AG04450 (cell line): ENCODE results near the gene SMCHD1. TPM values are rescaled to one million over a fixed set of nuclear protein-coding genes. Genes with fewer than 3 reads are reported as not detected.
"Not testable (repeated sequence)": the region's sequence is repeated elsewhere in the genome, so short reads cannot be mapped to it uniquely, and the experiment has no call there.

Experiments used
- CTCF ChIA-PET: fragments of 300-600, 350-600 bp; formaldehyde crosslinking; extraction: SDS; loops from one replicate; lab custom pipeline; 2022; ENCODE audit warnings: antibody characterized with exemption, inconsistent platforms; lab: Charles Lee
- POLR2A ChIA-PET: fragments of 350-600 bp; formaldehyde crosslinking; extraction: SDS; loops from one replicate; lab custom pipeline; 2021; ENCODE audit warnings: antibody characterized with exemption, inconsistent platforms; lab: Yijun Ruan, JAX
- DNase-seq: peaks from one replicate; pipeline ENCODE4 v3.0.0-alpha.2; 2011; ENCODE audit warnings: low read depth, low spot score
- H3K27ac ChIP-seq: one replicate; pipeline ENCODE4 v1.5.1; 2012; ENCODE audit warnings: low read depth, low read length, control low read depth
- H3K27me3 ChIP-seq: one replicate; pipeline ENCODE4 v1.6.0; 2012; ENCODE audit warnings: low read length; ENCODE audit not compliant: control insufficient read depth, insufficient read depth
- H3K4me3 ChIP-seq: 2 replicates; pipeline ENCODE4 v1.5.1; 2011; ENCODE audit warnings: mild to moderate bottlenecking, low read depth, low read length, control low read depth
- H3K9me3 ChIP-seq: 2 replicates; pipeline ENCODE4 v1.5.1; 2012; ENCODE audit warnings: low read length; ENCODE audit not compliant: control insufficient read depth, insufficient read depth
- polyA plus RNA-seq: library from polyadenylated mRNA; depleted of rRNA; stranded (reverse); fragments of >200 nt; gene quantifications from 2 replicates; pipeline ENCODE4 v1.2.3, GENCODE V29; 2011
- TF ChIP-seq, protein P1 (sequence below): IDR thresholded peaks from 2 replicates; pipeline ENCODE4 v1.5.1; 2011; ENCODE audit warnings: low read depth, low read length, control low read depth, inconsistent platforms

The SMCHD1 gene
- polyA plus RNA-seq, 1 experiment = 37.2 TPM

GRCh38 chr18:2825613-2826175, 170.2 kb downstream of the SMCHD1 start:
- Histone ChIP-seq H3K27ac (no peak overlapping the region), H3K27me3 (peaks cover under 1% of the 10 kb centered on the region), H3K4me3 (no peak overlapping the region), H3K9me3 (no peaks in the 10 kb centered on the region)
- ChIA-PET CTCF (no interaction called here), POLR2A (no interaction called here)
- no peak for DNase-seq
- TF ChIP-seq, protein P1, sequence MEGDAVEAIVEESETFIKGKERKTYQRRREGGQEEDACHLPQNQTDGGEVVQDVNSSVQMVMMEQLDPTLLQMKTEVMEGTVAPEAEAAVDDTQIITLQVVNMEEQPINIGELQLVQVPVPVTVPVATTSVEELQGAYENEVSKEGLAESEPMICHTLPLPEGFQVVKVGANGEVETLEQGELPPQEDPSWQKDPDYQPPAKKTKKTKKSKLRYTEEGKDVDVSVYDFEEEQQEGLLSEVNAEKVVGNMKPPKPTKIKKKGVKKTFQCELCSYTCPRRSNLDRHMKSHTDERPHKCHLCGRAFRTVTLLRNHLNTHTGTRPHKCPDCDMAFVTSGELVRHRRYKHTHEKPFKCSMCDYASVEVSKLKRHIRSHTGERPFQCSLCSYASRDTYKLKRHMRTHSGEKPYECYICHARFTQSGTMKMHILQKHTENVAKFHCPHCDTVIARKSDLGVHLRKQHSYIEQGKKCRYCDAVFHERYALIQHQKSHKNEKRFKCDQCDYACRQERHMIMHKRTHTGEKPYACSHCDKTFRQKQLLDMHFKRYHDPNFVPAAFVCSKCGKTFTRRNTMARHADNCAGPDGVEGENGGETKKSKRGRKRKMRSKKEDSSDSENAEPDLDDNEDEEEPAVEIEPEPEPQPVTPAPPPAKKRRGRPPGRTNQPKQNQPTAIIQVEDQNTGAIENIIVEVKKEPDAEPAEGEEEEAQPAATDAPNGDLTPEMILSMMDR = no peak

DNA sequence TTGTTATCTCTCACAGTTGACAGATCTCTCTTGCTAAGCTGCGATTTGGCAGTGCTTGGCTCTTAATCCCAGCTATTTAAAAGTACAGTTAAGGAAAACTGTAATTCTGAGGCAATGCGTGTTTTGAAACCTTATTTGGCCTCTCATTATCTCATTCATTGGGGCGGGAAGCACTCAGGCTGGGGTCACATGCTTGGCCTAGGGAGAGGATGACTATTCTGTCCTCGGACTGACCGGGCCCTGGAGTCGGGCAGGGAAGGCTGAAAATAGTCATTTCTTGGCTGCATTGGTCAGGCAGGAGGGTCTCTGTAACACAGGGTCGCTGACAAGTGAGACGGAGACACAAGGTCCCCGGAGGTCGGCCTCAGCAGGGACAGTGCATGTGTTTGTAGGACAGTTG, 171.1 kb downstream of the SMCHD1 start:
- ChIA-PET CTCF (no interaction called here), POLR2A (no interaction called here)
- TF ChIP-seq, protein P1 = no peak

GRCh38 chr18:2827061-2827460, 171.5 kb downstream of the SMCHD1 start:
- H3K27me3 ChIP-seq = peaks cover 3% of the 10 kb centered on the region
- H3K9me3 ChIP-seq = no peaks in the 10 kb centered on the region
- DNase-seq = no peak
- TF ChIP-seq, protein P1 = no peak
- ChIA-PET POLR2A (no interaction called here), CTCF (no interaction called here)
- no peak overlapping the region for H3K4me3 ChIP-seq
- H3K27ac ChIP-seq = no peak overlapping the region

More for the DNA sequence above, 171.1 kb downstream of the SMCHD1 start:
- H3K27me3 ChIP-seq = peaks cover 3% of the 10 kb centered on the region
- H3K9me3 ChIP-seq = no peaks in the 10 kb centered on the region
- no peak for DNase-seq
- H3K27ac ChIP-seq = no peak overlapping the region
- no peak overlapping the region for H3K4me3 ChIP-seq

- POLR2A ChIA-PET, H3K9me3 ChIP-seq, DNase-seq, H3K27ac ChIP-seq, CTCF ChIA-PET, H3K4me3 ChIP-seq: not testable (repeated sequence)
- H3K27me3 ChIP-seq = peaks cover 12% of the 10 kb centered on the region
These were observed 180.6 kb downstream of the SMCHD1 start for GRCh38 chr18:2836118-2836517.

GRCh38 chr18:2837290-2837689, 181.8 kb downstream of the SMCHD1 start:
- DNase-seq, H3K9me3 ChIP-seq, H3K27ac ChIP-seq, H3K4me3 ChIP-seq, CTCF ChIA-PET, POLR2A ChIA-PET: not testable (repeated sequence)
- H3K27me3 ChIP-seq = peaks cover 17% of the 10 kb centered on the region

- POLR2A ChIA-PET = no interaction called here
- H3K27ac ChIP-seq = no peak overlapping the region
These were observed 183.7 kb downstream of the SMCHD1 start for GRCh38 chr18:2839202-2839601.

More at GRCh38 chr18:2839202-2839601, 183.7 kb downstream of the SMCHD1 start:
- H3K4me3 ChIP-seq = no peak overlapping the region
- H3K9me3 ChIP-seq = no peaks in the 10 kb centered on the region
- CTCF ChIA-PET = no interaction called here
- no peak for DNase-seq
- TF ChIP-seq, protein P1 = no peak
- H3K27me3 ChIP-seq = peaks cover 27% of the 10 kb centered on the region
